Gastrocnemius medialis (tissue), 4 donors: ENCODE data around the gene ZNF677. TPM values are rescaled to one million over a fixed set of nuclear protein-coding genes. Genes with fewer than 3 reads are reported as not detected.
"Not testable (repeated sequence)": the region's sequence is repeated elsewhere in the genome, so short reads cannot be mapped to it uniquely, and the experiment has no call there.

Experiments
- ATAC-seq, 2 donors: fragments of 150-250 bp; one replicate each; pipeline ENCODE4 v1.9.1; 2016
- DNase-seq, 2 donors: peaks; one replicate each; pipeline ENCODE4 v3.0.0-alpha.2; 2019
- H3K27ac ChIP-seq, 4 donors: fragments of 200-600 bp; sonication (generic); 1 replicate in 1 of 4; 2 replicates in 3 of 4; pipeline ENCODE4 v1.5.1; 2016 to 2018; ENCODE audit warnings: mild to moderate bottlenecking in 2 of 4, moderate library complexity in 1 of 4
- H3K27me3 ChIP-seq, 3 donors: fragments of 200-600 bp; sonication (generic) in 2 of 3; 1 replicate in 1 of 3; 2 replicates in 2 of 3; pipeline versions ENCODE4 v1.5.1 to v1.6.0; 2016 to 2019; ENCODE audit warnings: mild to moderate bottlenecking in 1 of 3, moderate library complexity in 1 of 3
- H3K36me3 ChIP-seq, 2 donors: fragments of 200-600 bp; sonication (generic) in 1 of 2; one replicate each; pipeline ENCODE4 v1.5.1; 2017 to 2018
- H3K4me1 ChIP-seq, 2 donors: fragments of 200-600 bp; sonication (generic) in 1 of 2; one replicate each; pipeline ENCODE4 v1.5.1; 2016 to 2017; ENCODE audit warnings: mild to moderate bottlenecking in 2 of 2
- H3K4me3 ChIP-seq, 4 donors: fragments of 200-600 bp; sonication (generic) in 3 of 4; 1 replicate in 1 of 4; 2 replicates in 3 of 4; pipeline ENCODE4 v1.5.1; 2016 to 2019; ENCODE audit warnings: mild to moderate bottlenecking in 2 of 4
- H3K9me3 ChIP-seq, 3 donors: fragments of 200-600 bp; sonication (generic) in 2 of 3; 1 replicate in 1 of 3; 2 replicates in 2 of 3; pipeline ENCODE4 v1.5.1; 2016 to 2019
- POLR2A ChIP-seq, 2 donors: fragments of 450-650 bp; IDR thresholded peaks; one replicate each; pipeline ENCODE4 v1.6.1; 2017; ENCODE audit warnings: antibody characterized with exemption in 2 of 2, mild to moderate bottlenecking in 2 of 2, moderate library complexity in 2 of 2
- in situ Hi-C, 4 donors: fragments of 200-750 bp; cut with MboI; loops; one replicate each; pipeline versions ENCODE4 v1.15.0 to v1.8.0; 2017; ENCODE audit warnings: low sequenced_read_pairs in 4 of 4
- intact Hi-C: fragments of 100-400 bp; cut with DNase I; formaldehyde crosslinking; loops from one replicate; pipeline ENCODE4 v1.15.1; 2023; ENCODE audit warnings: low total_unique reads
- total RNA-seq, 4 donors: library from RNA; depleted of rRNA; stranded (reverse); fragments of >200 nt; gene quantifications; one replicate each; pipeline versions ENCODE4 v1.1.0 to v1.2.3, GENCODE V29; 2016
- TF ChIP-seq, protein P1 (sequence below), 5 experiments: fragments of 450-650 bp in 3 of 5; fragments of 200-600 bp in 2 of 5; sonication (generic) in 2 of 5; IDR thresholded peaks in 4 of 5; conservative IDR thresholded peaks in 1 of 5; 1 replicate in 4 of 5; 2 replicates in 1 of 5; pipeline ENCODE4 v1.5.1; 2016 to 2019; ENCODE audit warnings: antibody characterized with exemption in 5 of 5, mild to moderate bottlenecking in 3 of 5, moderate library complexity in 3 of 5

The ZNF677 gene
- total RNA-seq, 4 donors from 2014 or later = 1.7 to 7.2 (median 4.8) TPM

DNA sequence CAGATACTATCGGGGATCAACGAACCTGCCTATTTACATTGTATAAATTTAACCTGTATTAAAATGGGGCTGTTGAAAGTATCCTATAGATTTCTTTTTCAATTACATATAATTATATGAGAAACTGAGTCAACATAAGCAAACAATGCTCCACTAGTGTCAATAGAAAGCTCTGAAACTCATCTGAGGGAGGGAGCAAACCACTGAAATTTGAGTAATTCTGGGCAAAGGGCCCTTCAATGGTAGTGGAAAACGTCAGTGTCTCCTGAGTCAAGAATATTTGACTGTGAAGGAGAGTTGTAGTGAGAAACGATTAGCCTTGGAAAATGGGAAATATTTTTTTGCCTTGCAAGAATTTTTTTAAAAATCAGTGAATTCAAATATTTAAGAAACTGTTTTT is 30.4 kb upstream of the ZNF677 start:
- ATAC-seq = no peak
- Histone ChIP-seq H3K9me3 (no peaks in the 10 kb centered on the region), H3K27ac (no peak overlapping the region), H3K27me3 (no peaks in the 10 kb centered on the region), H3K4me3 (no peak overlapping the region), H3K4me1 (no peaks in the 10 kb centered on the region), H3K36me3 (no peaks in the 10 kb centered on the region)
- no peak for DNase-seq
- intact Hi-C loops = no loop called here
- in situ Hi-C loops = no loop called here
- TF ChIP-seq, protein P1, sequence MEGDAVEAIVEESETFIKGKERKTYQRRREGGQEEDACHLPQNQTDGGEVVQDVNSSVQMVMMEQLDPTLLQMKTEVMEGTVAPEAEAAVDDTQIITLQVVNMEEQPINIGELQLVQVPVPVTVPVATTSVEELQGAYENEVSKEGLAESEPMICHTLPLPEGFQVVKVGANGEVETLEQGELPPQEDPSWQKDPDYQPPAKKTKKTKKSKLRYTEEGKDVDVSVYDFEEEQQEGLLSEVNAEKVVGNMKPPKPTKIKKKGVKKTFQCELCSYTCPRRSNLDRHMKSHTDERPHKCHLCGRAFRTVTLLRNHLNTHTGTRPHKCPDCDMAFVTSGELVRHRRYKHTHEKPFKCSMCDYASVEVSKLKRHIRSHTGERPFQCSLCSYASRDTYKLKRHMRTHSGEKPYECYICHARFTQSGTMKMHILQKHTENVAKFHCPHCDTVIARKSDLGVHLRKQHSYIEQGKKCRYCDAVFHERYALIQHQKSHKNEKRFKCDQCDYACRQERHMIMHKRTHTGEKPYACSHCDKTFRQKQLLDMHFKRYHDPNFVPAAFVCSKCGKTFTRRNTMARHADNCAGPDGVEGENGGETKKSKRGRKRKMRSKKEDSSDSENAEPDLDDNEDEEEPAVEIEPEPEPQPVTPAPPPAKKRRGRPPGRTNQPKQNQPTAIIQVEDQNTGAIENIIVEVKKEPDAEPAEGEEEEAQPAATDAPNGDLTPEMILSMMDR (IDR thresholded peaks at IDR 0.05 in 4 of 5, conservative IDR thresholded peaks at IDR 0.05 in 1 of 5) = no peak
- TF ChIP-seq POLR2A (IDR thresholded peaks at IDR 0.05) = no peak

DNA sequence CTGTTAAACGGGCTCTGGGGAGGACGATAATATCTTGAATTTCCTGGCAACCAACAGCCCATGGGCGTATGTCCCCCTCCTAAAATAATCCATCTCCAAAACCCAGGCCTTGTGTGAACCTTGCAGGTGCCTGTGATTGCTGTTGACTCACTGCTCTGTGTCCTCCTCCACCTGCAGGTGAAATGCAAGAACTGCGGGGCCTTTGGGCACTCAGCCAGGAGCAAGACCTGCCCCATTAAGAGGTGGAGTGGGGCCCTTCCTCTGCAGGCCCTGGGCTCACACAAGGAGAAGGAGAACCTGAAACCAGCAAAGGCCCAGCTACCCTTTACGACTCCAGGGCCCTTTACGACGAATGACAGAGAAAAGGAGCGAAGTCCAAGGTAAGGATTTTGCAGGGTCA is 27.3 kb upstream of the ZNF677 start:
- H3K4me3 ChIP-seq, H3K27me3 ChIP-seq, H3K36me3 ChIP-seq, H3K27ac ChIP-seq, DNase-seq, H3K9me3 ChIP-seq, ATAC-seq, intact Hi-C loops, in situ Hi-C loops, H3K4me1 ChIP-seq: not testable (repeated sequence)

DNA sequence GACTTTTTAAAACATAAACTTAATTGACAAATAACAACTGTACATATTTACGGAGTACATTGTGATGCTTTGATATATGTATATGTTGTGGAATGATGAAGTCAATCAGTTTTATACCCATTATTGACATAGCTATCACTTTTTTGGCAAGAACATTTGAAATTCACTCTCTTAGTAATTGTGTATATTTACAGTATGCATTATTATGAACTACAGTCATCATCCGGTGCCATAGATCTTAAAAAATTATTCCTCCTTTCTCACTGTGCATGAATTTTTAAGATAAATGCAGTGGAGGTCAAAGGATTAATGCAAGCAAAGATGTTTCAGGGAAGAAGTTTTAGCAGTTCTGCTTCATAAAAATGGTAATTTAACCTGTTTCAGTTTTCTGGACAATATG is 20.8 kb upstream of the ZNF677 start:
- DNase-seq = no peak
- Histone ChIP-seq H3K36me3 (no peaks in the 10 kb centered on the region), H3K27ac (no peak overlapping the region), H3K9me3 (no peaks in the 10 kb centered on the region), H3K27me3 (no peaks in the 10 kb centered on the region), H3K4me3 (no peak overlapping the region), H3K4me1 (no peaks in the 10 kb centered on the region)
- in situ Hi-C loops (no loop called here), intact Hi-C loops (no loop called here)
- TF ChIP-seq, protein P1 (IDR thresholded peaks at IDR 0.05 in 4 of 5, conservative IDR thresholded peaks at IDR 0.05 in 1 of 5) = no peak
- TF ChIP-seq POLR2A (IDR thresholded peaks at IDR 0.05) = no peak
- no peak for ATAC-seq

DNA sequence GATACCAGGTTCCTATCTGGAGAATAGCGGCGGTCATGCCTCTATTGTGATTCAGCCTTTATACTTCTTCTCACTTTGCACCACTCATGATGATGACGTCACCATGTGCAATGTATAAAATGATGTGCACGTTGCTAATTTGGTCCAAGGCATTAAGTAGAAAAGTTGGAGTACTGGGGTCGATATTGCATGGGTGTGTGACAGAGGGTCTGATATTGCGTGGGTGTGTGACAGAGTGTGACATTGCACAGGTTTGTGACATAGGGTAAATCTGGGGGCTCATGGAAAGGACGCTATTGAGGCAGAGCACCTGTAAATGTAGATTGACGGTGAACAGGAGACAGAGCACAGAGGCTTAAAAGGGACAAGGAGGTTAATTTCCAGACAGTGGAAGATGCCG is 17.4 kb upstream of the ZNF677 start:
- Histone ChIP-seq H3K27me3 (no peaks in the 10 kb centered on the region), H3K4me1 (no peaks in the 10 kb centered on the region), H3K27ac (no peak overlapping the region), H3K4me3 (no peak overlapping the region), H3K36me3 (no peaks in the 10 kb centered on the region), H3K9me3 (no peaks in the 10 kb centered on the region)
- intact Hi-C loops (no loop called here), in situ Hi-C loops (no loop called here)
- TF ChIP-seq, protein P1 (IDR thresholded peaks at IDR 0.05 in 4 of 5, conservative IDR thresholded peaks at IDR 0.05 in 1 of 5) = no peak
- no peak for TF ChIP-seq POLR2A (IDR thresholded peaks at IDR 0.05)
- ATAC-seq (no peak), DNase-seq (no peak)

DNA sequence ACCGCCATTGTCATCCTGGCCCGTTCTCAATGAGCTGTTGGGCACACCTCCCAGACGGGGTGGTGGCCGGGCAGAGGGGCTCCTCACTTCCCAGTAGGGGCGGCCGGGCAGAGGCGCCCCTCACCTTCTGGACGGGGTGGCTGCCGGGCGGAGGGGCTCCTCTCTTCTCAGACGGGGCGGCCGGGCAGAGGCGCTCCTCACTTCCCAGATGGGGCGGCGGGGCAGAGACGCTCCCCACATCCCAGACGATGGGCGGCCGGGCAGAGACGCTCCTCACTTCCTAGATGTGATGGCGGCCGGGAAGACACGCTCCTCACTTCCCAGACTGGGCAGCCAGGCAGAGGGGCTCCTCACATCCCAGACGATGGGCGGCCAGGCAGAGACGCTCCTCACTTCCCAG is 15.2 kb upstream of the ZNF677 start:
- in situ Hi-C loops, H3K27me3 ChIP-seq, DNase-seq, H3K36me3 ChIP-seq, H3K4me1 ChIP-seq, ATAC-seq, H3K4me3 ChIP-seq, H3K9me3 ChIP-seq, intact Hi-C loops, H3K27ac ChIP-seq: not testable (repeated sequence)

DNA sequence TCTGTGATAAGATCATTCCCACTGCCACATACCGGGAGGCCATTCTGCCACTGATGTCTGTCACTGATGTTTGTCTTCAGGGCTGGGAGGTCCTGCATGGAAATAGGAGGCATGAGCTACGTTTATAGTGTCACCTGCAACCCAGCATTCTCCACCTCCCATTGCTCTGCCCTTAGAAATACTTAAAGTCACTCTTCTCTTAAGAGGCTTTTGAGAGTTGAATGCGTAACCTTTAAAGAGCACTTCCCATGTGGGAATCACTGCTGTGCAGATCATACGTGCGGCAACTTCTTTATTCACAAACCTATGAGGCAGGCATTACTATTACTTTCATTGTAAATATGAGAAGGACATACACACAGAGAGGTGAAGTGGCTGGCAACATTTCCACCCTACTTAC is 12.9 kb upstream of the ZNF677 start, which contains the start of gene VN1R4:
Gene VN1R4, minus strand, starts transcription at position 101 of the 400 bp plus-strand sequence. Its CDS starts 58 bp downstream, at position 43.
- in situ Hi-C loops, H3K27me3 ChIP-seq, ATAC-seq: not testable (repeated sequence)

DNA sequence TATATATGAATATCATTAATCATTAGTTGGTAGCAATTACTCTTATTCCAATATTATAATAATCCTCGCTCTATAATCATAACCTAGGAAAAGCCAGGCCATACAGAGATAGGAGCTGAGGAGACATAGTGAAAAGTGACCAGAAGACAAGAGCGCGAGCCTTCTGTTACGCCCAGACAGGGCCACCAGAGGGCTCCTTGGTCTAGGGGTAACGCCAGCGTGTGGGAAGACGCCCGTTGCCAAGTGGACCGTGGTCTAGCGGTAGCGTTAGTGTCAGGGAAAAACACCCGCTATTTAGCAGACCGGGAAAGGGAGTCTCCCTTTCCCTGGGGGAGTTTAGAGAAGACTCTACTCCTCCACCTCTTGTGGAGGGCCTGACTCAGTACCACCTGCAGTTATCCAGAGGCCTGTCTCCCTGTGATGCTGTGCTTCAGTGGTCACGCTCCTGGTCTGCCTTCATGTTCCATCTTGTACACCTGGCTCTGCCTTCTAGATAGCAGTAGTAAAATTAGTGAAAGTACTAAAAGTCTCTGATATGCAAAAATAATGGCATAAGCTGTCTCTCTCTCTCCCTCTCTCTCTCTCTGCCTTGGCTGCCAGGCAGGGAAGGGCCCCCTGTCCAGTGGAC is 3.2 kb upstream of the ZNF677 start, which contains the start of gene VN1R2:
Gene VN1R2, plus strand, starts transcription at position 578 of the 628 bp plus-strand sequence. CDS start 84 bp downstream, outside the sequence.
- H3K36me3 ChIP-seq, H3K9me3 ChIP-seq, H3K4me3 ChIP-seq, DNase-seq, ATAC-seq, H3K27ac ChIP-seq, intact Hi-C loops, H3K27me3 ChIP-seq: not testable (repeated sequence)
- in situ Hi-C loops = loop anchor here in 1 of 4 donors (10.0 kb wide), 1 partner anchor 77 kb away; the partner anchor contains the start of gene ZNF845
- H3K4me1 ChIP-seq = peaks cover 6 to 12% of the 10 kb centered on the region in 2 donors

More for the DNA sequence above, 12.9 kb upstream of the ZNF677 start, which contains the start of gene VN1R4:
- H3K27ac ChIP-seq, H3K9me3 ChIP-seq, DNase-seq, H3K36me3 ChIP-seq, H3K4me3 ChIP-seq, intact Hi-C loops, H3K4me1 ChIP-seq: not testable (repeated sequence)
